Medulla oblongata (tissue), 1 donor: ENCODE results near the gene PLCL1.
A peak's percentile ranks its signal among the peaks of the same experiment; 100 is the strongest.

Experiments used
- DNase-seq: peaks from one replicate; pipeline ENCODE4 v3.0.0-alpha.2; 2015; ENCODE audit errors: extremely low spot score

The PLCL1 gene

DNA sequence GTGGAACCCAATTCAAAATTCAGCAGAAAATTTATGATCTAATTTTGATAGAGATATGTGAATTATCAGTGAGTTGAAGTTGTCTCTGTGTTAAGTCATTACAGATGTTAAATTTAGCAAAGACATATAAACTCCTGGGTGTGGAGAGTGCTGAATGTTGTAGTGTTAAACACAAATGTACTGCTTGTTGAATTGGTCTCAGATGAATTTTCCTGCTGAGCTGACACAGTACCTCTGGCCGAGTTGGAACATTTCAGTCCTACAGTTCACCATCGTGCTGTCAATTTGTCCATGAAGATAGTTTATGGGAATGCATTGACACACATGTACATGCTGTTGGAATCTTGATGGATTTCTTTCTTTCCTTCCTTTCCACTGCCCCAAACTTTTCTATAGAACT lies 255.9 kb downstream of the PLCL1 start:
- DNase-seq, result no peak

DNA sequence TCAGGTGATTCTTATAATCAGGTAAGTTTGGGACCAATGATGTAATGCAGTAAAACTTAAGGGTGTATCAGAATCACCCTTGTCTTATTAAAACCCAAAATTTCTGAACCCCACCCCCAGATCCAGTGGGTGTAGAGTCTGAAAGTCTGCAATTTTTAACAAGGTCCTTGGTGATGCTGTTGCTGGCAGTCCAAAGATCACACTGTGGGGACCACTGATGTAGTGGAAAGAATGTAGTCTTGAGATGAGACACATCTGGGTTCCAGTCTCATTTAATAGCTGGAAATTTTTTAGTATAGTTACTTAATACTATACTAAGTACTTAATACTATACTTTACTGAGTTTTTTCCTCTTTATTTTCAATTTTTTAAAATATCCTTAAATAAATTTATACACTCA lies 258.4 kb downstream of the PLCL1 start:
- no peak for DNase-seq

DNA sequence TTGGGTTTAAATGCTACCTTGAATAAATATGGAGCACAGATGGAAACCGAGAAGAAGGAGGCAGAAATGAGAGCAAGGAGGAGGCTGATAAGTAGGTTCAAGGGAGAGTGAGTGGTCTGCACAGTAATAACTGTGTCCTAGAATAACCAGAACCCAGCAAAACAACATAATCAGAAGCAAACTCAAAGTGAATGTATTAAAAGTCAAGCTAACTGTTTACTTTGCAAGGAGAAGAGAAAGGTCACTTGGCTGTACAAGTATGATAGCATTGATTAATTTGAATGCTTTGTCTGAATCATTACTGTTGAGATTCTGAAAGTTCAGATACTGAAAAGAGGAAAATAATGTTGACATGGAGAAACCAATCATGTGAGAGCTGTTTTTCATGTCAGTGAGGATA lies 258.8 kb downstream of the PLCL1 start:
- DNase-seq, result no peak

DNA sequence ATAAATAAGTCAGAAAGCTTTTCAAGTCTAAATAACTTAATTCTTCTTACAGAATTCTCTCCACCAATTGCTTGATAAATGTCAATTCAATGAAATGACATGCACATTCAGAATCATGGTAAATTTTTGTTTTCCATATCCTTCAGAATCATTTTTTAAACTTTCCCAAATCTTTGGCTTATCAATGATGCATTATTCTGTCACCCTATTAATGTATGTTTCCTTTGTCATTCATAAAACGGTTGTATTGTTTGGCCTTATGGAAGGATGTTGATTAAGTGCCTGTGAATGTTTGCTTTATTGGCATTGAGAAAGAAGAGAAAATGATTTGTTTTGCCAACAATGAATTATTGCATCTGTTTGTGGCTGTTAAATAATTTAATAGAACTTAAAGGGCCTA lies 260.9 kb downstream of the PLCL1 start:
- DNase-seq, result no peak

DNA sequence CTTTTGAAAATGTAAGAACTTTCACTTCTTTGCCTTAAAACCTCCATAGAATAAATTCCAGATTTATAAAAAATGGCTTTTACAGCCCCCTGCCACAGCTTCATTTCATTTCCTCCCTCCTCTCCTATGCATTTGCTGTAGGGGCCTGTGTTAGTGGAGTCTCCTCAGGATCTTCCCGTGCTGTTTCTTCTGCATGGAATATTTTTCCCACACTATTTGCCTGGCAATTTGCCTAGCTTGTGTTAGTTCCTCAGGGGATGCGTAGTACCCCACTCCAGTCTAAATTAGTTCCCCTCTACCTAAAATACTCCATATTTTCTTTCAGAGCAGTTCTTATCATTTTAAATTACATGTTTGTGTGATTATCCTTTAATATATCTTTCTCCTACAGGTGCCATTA lies 262.2 kb downstream of the PLCL1 start:
- no peak for DNase-seq

DNA sequence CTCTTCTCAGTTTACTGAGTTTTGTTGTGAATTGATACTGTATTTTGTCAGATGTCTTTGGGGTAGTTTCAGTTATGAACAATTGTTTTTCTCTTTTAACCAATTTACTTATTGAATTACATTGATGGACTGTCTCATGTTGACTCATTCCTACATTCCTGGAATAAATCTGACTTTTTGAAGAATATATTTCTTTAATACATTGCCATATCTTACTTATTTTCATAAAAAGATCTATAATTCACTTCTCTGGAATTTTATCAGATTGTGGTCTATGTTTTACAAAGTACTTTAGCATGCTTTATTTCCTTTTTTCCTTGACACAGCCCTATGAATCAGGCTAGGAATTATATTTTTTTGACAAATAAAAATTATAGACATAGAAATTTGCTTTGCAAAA lies 268.3 kb downstream of the PLCL1 start:
- DNase-seq, result no peak

DNA sequence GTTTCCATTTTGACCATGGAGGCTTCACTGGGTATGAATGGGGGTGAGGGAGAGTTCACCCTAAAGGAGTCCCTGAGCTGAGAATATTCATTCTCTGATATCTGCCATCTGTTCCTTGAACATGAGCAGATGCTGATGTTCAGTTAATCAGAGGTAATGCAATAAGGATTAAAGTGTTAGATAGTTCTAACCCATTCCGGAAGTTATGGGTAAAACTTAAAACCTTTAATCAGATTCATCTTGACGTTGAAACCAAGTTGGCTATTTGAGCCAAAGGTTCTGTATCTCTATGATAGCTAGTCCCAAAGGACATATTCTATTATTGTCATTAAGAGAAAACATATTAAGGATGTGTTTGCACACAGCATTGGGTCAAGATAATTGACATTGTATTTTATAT lies 268.9 kb downstream of the PLCL1 start:
- DNase-seq, result no peak

DNA sequence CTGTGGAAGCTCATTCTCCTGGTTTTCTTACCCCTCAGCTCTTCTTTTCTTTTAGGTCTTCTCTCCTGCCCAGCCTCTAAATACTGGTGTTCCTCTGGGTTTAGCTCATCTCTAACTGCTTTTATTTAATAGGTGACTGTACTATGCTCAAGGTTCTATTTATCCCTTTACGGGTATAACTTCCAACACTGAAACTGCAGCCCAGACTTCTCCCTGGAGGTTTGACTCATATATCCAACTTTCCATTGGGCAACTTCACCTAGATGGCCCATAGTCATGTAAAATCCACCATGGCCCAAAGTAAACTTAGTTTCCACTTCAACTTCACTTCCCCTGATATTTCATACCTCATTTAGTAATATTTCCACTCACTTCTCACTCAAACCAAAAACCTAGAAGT lies 273.1 kb downstream of the PLCL1 start:
- DNase-seq, result no peak

DNA sequence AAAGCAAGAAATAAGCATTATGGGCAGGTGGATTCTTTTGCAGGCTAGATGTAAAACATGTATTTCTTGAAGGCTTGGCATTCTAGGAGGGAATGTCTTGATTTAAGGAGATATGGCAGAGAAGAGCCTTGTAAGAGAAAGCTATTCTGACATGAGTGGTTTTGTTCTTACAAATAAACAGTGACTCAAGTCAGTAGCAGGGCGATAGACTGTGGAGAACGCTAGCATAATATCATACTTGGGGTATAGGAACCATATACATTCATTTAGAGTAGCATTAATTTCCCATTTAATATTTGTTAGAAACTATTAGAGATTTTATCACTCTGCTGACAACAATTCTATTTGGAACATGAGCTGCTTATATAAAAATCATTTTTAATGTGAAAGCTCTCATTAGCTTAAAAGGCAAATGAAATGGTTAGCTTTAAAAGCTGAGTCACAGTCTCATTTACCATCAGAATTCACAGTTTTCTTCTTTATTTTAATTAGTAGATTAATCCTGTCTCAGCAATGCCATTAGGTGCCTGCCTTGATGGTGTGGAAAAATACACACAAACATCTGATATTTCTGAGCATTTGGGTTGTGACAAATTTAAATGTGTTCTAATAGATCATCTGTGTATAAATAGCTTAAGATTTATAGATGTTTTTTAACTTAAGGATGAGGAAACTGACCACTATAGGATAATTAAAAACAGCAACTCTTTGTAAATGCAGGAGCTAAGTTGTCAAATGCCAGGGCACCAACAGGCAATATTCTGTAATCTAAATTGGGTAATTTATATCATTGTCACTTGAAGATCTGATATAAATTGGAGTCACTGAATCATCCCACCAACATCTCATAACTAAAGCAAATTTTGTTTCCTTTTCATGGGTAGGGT lies 276.7 kb downstream of the PLCL1 start:
- DNase-seq, result no peak

DNA sequence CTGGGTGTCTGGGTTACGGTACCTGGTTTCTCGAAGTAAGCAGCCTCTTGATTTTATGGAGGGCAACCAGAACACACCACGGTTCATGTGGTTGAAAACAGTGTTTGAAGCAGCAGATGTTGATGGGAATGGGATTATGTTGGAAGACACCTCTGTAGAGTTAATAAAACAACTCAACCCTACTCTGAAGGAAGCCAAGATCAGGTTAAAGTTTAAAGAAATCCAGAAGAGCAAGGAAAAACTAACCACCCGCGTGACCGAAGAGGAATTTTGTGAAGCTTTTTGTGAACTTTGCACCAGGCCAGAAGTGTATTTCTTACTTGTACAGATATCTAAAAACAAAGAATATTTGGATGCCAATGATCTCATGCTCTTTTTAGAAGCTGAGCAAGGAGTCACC lies 279.8 kb downstream of the PLCL1 start:
- DNase-seq, result no peak

DNA sequence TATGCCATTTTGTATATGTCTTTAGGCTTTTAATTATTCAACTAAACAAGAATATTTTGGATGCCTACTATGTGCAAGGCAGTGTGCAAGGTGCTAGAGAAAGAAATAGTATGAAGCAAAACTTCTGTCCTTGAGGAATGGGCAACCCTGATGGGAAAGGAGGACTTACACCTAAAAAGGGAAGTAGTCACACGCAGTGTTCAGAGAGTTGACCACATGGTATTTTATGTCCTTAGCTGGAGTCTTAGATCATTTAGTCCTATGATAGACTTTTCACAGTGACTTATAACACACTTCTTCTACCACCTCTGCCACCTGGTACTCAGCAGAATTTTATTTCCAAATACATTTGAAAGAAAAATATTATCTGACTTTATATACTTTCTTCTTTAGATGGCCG lies 291.6 kb downstream of the PLCL1 start:
- DNase-seq, result peak; percentile 32

DNA sequence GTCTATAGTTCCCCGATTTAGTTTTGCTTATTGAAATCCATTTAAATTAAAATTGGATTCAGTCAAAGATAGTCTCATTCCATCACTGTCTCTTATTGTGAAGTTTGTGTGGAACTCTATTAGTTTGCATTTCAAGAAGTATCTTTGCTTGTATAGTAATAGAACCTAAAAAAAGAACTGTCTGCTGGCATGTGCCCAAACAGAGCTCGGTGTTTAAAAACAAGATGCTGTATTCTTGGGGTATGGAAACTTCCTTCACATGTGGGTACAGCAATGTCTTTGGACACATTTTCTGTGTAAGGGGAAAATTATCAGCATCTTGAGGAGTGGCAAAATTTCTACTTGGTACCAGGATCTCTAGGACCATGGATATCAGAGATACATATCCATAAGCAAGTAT lies 292.6 kb downstream of the PLCL1 start:
- peak; percentile 36 for DNase-seq

DNA sequence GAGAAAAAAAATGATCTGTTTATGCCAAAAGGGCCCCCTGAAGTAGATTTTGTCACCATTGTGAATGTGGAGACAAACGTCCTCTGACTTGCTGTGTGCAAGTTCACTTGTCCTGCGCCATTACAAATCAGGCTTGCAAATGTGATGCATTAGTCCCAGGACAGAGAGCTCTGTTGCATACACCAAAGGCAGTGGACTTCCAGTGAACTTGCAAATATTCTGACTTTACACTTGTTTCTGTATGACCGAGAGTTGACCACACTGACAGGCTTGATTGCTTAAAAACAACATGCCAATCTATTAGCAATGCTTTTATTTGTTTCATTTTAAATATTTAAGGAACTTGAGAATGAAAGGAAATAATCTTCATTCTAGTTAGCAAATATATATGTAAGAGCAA lies 293.2 kb downstream of the PLCL1 start:
- DNase-seq, result peak; percentile 40

DNA sequence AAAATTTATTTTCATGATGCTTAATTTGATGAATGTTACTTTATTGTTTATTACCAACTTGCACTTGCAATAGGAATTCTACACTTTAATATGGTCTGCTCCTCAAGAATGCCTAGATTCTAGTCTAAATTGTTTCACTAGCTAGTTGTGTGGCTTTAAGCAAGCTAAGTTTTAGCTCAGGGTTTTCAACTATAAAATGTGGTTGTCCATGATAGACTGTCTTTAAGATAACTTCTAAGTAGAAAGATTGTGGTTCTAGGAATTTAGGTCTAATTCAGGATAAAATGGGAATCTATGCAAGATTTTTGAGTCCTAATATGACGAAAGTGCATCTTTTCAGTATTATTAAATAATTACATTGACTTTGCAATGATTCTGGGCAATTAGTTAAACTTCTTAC lies 294.0 kb downstream of the PLCL1 start:
- no peak for DNase-seq

DNA sequence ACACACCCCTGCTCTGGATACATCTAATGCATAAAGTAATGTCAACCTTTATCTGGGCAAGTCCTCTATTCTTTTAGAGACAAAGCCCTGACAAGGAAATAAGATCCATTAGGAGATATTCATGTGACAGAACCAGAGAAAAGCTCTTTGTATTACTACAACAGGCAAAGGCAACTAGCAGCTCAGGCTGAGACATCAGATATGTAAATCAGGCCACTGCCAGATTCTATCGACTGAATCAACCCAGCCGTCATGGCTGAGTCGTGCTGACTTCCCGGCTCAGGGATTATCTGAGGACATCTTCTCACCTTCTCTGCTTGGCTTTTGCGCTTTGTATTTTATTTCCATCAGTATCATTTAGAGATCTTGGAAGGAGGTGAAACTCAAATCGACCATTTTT lies 294.5 kb downstream of the PLCL1 start:
- DNase-seq, result peak; percentile 87

DNA sequence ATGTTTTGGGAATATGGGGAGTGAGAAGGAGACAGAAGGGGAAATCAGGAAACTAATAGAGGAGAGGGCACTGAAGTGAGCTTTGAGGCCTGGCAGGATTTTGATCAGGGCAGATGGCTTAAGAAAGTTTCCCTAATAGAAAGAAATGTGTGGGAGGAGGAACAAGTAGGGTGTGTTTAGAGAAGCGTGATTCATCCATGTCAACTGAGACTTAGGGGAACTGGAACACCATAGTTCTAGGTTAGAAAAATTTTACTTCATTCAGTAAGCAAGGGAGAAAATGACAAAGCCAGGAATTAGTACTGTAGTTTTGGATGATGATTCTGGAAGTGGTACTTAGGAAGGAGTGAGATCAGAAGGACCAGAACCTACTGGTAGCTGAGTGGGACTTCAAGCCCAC lies 296.0 kb downstream of the PLCL1 start:
- peak; percentile 31 for DNase-seq

DNA sequence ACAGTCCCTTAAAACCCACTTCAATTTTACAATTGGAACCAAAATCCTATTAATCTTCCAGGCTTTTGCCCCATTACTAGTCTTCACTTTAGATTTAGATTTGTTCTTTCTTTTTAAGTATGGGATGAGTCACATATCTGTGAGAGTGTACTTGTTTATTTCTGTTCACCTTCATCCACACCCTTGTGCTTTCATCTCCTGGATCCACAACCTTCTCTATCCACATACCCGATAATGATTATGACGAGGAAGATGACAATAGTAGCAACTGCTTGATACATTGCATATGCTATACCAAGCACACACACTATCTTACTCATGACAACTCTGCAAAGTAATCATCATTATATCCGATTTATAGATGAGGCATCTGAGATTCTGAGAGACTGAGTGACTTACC lies 297.3 kb downstream of the PLCL1 start:
- no peak for DNase-seq

DNA sequence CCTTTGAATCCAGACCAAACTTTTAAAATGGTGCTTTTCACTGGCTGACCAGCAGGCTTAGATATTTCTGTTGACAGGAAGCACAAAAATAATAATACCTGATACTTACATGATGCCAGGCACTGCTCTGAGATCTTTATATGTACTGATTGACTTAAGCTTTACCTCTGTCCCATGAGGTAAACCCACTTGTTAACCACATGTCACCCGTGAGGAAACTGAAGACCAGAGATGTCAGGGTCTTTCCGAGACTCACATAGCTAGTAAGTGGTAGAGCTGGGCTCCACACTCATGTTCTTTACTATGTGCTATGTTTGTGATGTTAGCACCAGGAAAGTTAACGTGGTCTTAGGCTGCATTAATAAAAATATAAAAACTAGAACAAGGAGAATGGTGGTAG lies 297.7 kb downstream of the PLCL1 start:
- no peak for DNase-seq

DNA sequence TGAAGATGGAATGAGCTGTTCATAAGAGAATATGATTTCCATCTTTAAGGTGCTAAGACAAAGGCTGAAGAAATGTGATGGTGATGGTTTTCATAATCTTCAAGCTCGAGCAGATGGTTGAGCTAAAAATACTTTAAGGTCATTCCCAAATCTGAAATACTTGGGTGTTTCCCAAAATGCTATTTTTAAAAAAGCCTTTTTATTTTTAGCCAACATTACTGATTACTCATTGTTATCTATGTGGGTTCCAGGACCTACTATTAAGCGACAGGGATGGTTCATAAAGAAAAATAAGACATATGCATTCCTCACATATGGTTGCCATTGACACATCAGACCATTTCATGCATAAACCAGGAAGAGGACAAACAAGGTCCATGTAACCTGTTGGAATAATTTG lies 298.5 kb downstream of the PLCL1 start:
- DNase-seq, result no peak

DNA sequence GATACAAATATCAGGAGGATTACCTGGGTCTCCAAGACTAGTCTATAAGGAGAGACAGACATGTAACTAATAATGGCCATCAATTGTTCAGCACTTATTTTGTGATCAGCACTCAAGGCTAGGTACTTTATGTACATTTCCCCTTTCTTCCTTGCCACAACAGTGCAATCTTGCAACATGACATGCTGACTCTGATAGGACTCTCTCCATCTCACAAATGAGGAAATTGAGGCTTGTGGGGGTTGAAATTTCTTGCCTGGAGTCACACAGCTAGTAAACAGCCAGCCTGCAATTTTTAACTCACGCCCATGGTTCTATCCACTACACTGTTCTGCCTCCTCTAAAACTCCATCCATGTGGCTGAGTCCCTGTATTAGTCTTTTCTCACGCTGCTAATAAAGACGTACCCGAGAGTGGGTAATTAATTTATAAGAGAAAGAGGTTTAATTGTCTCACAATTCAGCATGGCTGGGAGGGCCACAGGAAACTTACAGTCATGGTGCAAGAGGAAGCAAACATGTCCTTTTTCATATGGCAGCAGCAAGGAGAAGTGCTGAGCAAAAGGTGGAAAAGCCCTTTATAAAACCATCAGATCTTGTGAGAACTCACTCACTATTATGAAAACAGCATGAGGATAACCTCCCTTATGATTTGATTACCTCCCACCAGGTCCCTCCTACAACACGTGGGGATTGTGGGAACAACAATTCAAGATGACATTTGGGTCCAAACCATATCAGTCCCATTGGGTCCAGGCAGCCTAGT lies 302.4 kb downstream of the PLCL1 start:
- peak; percentile 57 for DNase-seq

DNA sequence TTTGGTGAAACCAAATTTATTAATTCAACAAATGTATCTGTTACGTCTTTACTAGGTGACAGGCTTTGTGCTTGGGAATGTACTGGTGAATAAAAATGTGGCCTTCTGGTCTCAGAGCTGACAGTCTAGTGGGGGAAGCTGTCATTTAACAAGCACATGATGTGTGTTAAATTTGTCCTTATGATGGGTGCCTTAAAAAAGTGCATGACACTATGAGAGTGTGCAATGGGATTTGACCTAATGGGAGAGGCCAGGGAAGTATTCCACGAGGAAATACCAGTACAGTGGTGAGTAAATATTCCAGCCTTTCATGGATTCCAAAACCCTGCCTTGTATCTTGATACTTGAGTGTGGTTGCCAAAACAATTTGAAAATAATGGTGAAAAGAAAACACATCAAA lies 308.9 kb downstream of the PLCL1 start:
- DNase-seq, result no peak

DNA sequence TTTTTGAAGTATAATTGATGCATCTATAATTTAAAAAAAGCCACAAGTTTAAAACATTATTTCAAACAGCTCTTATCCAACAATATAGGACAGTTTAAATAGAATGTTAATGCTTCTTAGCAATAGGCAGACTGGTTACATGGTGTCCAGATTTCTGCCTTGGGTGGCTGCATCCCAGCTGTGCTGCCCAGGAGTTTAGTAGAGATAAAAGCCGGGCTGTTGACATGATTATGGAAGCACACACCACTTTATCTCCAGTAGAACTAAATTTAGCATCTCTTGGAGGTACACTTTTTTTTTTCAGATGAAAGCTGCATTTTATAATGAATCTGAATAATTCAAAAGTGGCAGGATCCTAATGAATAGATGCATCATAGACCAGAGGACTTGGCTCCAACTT lies 309.7 kb downstream of the PLCL1 start:
- DNase-seq, result no peak

DNA sequence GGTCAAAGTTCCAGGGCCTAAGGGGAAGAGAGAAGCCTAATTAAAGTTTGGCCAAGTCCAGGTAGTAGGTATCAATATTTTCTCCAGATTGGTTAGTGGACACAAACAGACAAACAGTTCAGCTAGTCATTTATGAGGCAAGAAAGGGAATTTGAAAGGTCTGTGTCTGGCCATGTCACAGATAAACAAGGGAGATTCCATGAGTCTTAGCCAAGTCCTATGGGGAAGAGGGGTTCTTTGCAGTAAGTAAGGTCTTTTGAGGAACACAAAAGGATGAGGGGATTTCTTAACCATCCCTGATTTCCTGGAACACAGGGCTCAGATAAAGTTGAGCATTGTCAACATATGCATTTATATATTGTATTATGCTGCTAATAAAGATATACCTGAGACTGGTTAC lies 310.8 kb downstream of the PLCL1 start:
- no peak for DNase-seq
